Endothelial cell of umbilical vein (primary cell): ENCODE measurements around the gene PPBP. TPM values are rescaled to one million over a fixed set of nuclear protein-coding genes. Genes with fewer than 3 reads are reported as not detected.

Source experiments
- BruUV-seq: library from RNA; stranded (reverse); fragments of 400-500 nt; replicated peaks from 2 replicates; lab custom pipeline; 2021; lab: Mats Ljungman, UMichigan
- CTCF ChIA-PET: fragments of 300-600, 350-600 bp; sonication (Branson Sonifier 250); formaldehyde crosslinking; loops from one replicate; lab custom pipeline; 2021; ENCODE audit warnings: antibody characterized with exemption, inconsistent platforms; lab: Charles Lee
- POLR2A ChIA-PET: fragments of 300-600, 350-600 bp; sonication (Branson Sonifier 250); formaldehyde crosslinking; loops from one replicate; lab custom pipeline; 2021; ENCODE audit warnings: antibody characterized with exemption, inconsistent platforms; lab: Charles Lee
- DNase-seq: peaks from one replicate; pipeline ENCODE4 v3.0.0-alpha.2; 2011; ENCODE audit warnings: low read depth, low spot score
- FAIRE-seq: peaks from 2 replicates; lab custom pipeline; 2011; peaks lifted over from hg19 to GRCh38; lab: Jason Lieb, UNC
- H2AFZ ChIP-seq: 2 replicates; pipeline ENCODE4 v1.6.0; 2012; ENCODE audit warnings: low read depth, low read length, control low read depth, inconsistent platforms
- H3K27ac ChIP-seq: 2 replicates; pipeline ENCODE4 v1.5.1; 2011; ENCODE audit warnings: low read depth, mild to moderate bottlenecking, control low read depth, low read length, moderate library complexity; ENCODE audit not compliant: insufficient read depth
- H3K27me3 ChIP-seq, 2 experiments: 2 replicates each; pipeline versions ENCODE4 v1.6.0 to v1.6.1; 2011; ENCODE audit warnings: low read length in 2 of 2, mixed read lengths in 1 of 2; ENCODE audit not compliant: control insufficient read depth in 2 of 2, insufficient read depth in 2 of 2
- H3K36me3 ChIP-seq, 2 experiments: 2 replicates in 1 of 2; 3 replicates in 1 of 2; pipeline ENCODE4 v1.5.1; 2011; ENCODE audit warnings: low read length in 2 of 2, mild to moderate bottlenecking in 1 of 2, moderate library complexity in 1 of 2; ENCODE audit not compliant: control insufficient read depth in 2 of 2, insufficient read depth in 2 of 2; ENCODE audit errors: extremely low read depth in 1 of 2
- H3K4me1 ChIP-seq: 3 replicates; pipeline ENCODE4 v1.5.1; 2011; ENCODE audit warnings: mild to moderate bottlenecking, low read length; ENCODE audit not compliant: control insufficient read depth, insufficient read depth; ENCODE audit errors: extremely low read depth
- H3K4me2 ChIP-seq: 2 replicates; pipeline ENCODE4 v1.6.1; 2011; ENCODE audit warnings: low read length, control low read depth, mixed read lengths; ENCODE audit not compliant: insufficient read depth
- H3K4me3 ChIP-seq, 3 experiments: fragments of 200-600 bp in 1 of 3; sonication (generic), shearing (Covaris generic) in 1 of 3; replicated peaks in 1 of 3; 2 replicates each; pipeline ENCODE4 v1.5.1; 2011 to 2016; ENCODE audit warnings: control low read depth in 3 of 3, low read length in 3 of 3, mild to moderate bottlenecking in 2 of 3, inconsistent platforms in 1 of 3, low read depth in 1 of 3, moderate library complexity in 1 of 3; ENCODE audit not compliant: insufficient read depth in 1 of 3
- H3K79me2 ChIP-seq: 2 replicates; pipeline ENCODE4 v1.6.0; 2012; ENCODE audit warnings: low read length, inconsistent platforms; ENCODE audit not compliant: control insufficient read depth, insufficient read depth
- H3K9ac ChIP-seq: replicated peaks from 2 replicates; pipeline ENCODE3; 2011; ENCODE audit warnings: low read length, control low read depth; ENCODE audit not compliant: insufficient read depth; ENCODE audit errors: extremely low read depth
- H3K9me1 ChIP-seq: replicated peaks from 3 replicates; pipeline ENCODE4 v1.6.0; 2011; ENCODE audit warnings: mild to moderate bottlenecking, low read length; ENCODE audit not compliant: control insufficient read depth, insufficient read depth; ENCODE audit errors: extremely low read depth
- H3K9me3 ChIP-seq: replicated peaks from 2 replicates; pipeline ENCODE4 v1.5.1; 2012; ENCODE audit warnings: low read length, inconsistent platforms; ENCODE audit not compliant: control insufficient read depth, insufficient read depth
- H4K20me1 ChIP-seq: replicated peaks from 2 replicates; pipeline ENCODE3; 2011; ENCODE audit warnings: mild to moderate bottlenecking, low read length; ENCODE audit not compliant: control insufficient read depth, insufficient read depth; ENCODE audit errors: extremely low read depth
- CTCF ChIP-seq, 2 donors: IDR thresholded peaks; 1 replicate in 1 of 2; 2 replicates in 1 of 2; pipeline ENCODE4 v1.5.1; 2011; ENCODE audit warnings: low read length in 2 of 2, mild to moderate bottlenecking in 2 of 2, moderate library complexity in 2 of 2, control low read depth in 1 of 2, inconsistent platforms in 1 of 2, low read depth in 1 of 2; ENCODE audit not compliant: insufficient read depth in 1 of 2; ENCODE audit errors: extremely low read depth in 1 of 2
- EZH2 ChIP-seq: IDR thresholded peaks from 2 replicates; pipeline ENCODE4 v1.6.1; 2012; ENCODE audit warnings: borderline replicate concordance, low read depth, mild to moderate bottlenecking, moderate library complexity, low read length, inconsistent platforms; ENCODE audit not compliant: severe bottlenecking
- FOS ChIP-seq: IDR thresholded peaks from 2 replicates; pipeline ENCODE4 v1.6.1; 2011; ENCODE audit warnings: mild to moderate bottlenecking, low read length, moderate library complexity, borderline replicate concordance; ENCODE audit not compliant: insufficient read depth
- GATA2 ChIP-seq: IDR thresholded peaks from 2 replicates; pipeline ENCODE4 v1.7.0; 2011; ENCODE audit warnings: low read depth, mild to moderate bottlenecking, moderate library complexity, mixed read lengths, low read length; ENCODE audit not compliant: insufficient read length, insufficient read depth
- JUN ChIP-seq: IDR thresholded peaks from 2 replicates; pipeline ENCODE4 v1.6.1; 2011; ENCODE audit warnings: borderline replicate concordance, low read depth; ENCODE audit not compliant: insufficient read length, insufficient read depth
- MAX ChIP-seq: IDR thresholded peaks from 2 replicates; pipeline ENCODE4 v1.6.1; 2011; ENCODE audit not compliant: insufficient read depth, insufficient read length
- MYC ChIP-seq: IDR thresholded peaks from one replicate; pipeline ENCODE4 v1.6.1; 2011; ENCODE audit warnings: mild to moderate bottlenecking, low read depth, low read length
- POLR2A ChIP-seq: IDR thresholded peaks from 2 replicates; pipeline ENCODE4 v1.6.1; 2012; ENCODE audit warnings: low read depth, mild to moderate bottlenecking, control low read depth, low read length
- POLR2AphosphoS5 ChIP-seq: IDR thresholded peaks from 2 replicates; pipeline ENCODE4 v1.6.1; 2012; ENCODE audit warnings: low read depth, mild to moderate bottlenecking, control low read depth, low read length, moderate library complexity; ENCODE audit not compliant: insufficient read depth
- dilution Hi-C: fragments of 300-500 bp; cut with MboI; formaldehyde crosslinking; loops from one replicate; pipeline ENCODE4 v1.15.0; 2019; ENCODE audit warnings: low sequenced_read_pairs; ENCODE audit not compliant: extremely low pct_ligation_motif_present
- intact Hi-C: fragments of 100-400 bp; cut with micrococcal nuclease; formaldehyde crosslinking; loops from one replicate; pipeline ENCODE4 v1.10.0; 2022
- polyA plus RNA-seq, 4 experiments: library from polyadenylated mRNA; depleted of rRNA in 3 of 4; stranded (reverse) in 3 of 4; unstranded in 1 of 4; fragments of >200 nt; gene quantifications; 2 replicates each; pipeline versions ENCODE4 v1.2.1 to v1.2.3, GENCODE V29; 2011 to 2012; ENCODE audit warnings: missing spikeins in 1 of 4
- total RNA-seq: library from RNA; stranded (reverse); gene quantifications from 2 replicates; pipeline ENCODE4 v1.2.3, GENCODE V29; 2021

The PPBP gene
- total and polyA plus RNA-seq, 2 donors (not counting 3 experiments of a cell fraction or from before 2014, with no cell fraction given), result not detected

- Histone ChIP-seq H3K4me3 (no peak overlapping the region), H3K79me2 (no peaks in the 10 kb centered on the region), H3K9me3 (no peaks in the 10 kb centered on the region), H3K9ac (no peak overlapping the region), H4K20me1 (no peaks in the 10 kb centered on the region), H3K27ac (no peak overlapping the region), H3K27me3 (no peaks in the 10 kb centered on the region), H3K4me1 (no peaks in the 10 kb centered on the region), H3K4me2 (no peak overlapping the region), H2AFZ (no peak overlapping the region), H3K36me3 (no peaks in the 10 kb centered on the region), H3K9me1 (no peaks in the 10 kb centered on the region)
- no peak for TF ChIP-seq MYC
- no peak for TF ChIP-seq EZH2
- TF ChIP-seq MAX, result no peak
- no peak for TF ChIP-seq POLR2AphosphoS5
- TF ChIP-seq JUN, result no peak
- ChIA-PET POLR2A (no interaction called here), CTCF (no interaction called here)
- dilution Hi-C loops, result no loop called here
- FAIRE-seq, result no peak
- BruUV-seq, result no TSS peak
- intact Hi-C loops, result no loop called here
- DNase-seq, result no peak
These were observed 13.6 kb downstream of the PPBP start for GRCh38 chr4:73974352-73974751.

- no peaks in the 10 kb centered on the region for H3K9me3 ChIP-seq
- H3K79me2 ChIP-seq, result no peaks in the 10 kb centered on the region
- H3K9me1 ChIP-seq, result no peaks in the 10 kb centered on the region
- H3K27ac ChIP-seq, result no peak overlapping the region
- H4K20me1 ChIP-seq, result no peaks in the 10 kb centered on the region
- H3K4me1 ChIP-seq, result no peaks in the 10 kb centered on the region
- DNase-seq, result no peak
- CTCF ChIA-PET, result interaction anchor here (1.0 kb wide), 1 partner anchor 19 kb away, joined by 3 read pairs; no protein-coding TSS in a partner anchor
- intact Hi-C loops (no loop called here), dilution Hi-C loops (no loop called here)
- H3K27me3 ChIP-seq, result no peaks in the 10 kb centered on the region
- H3K36me3 ChIP-seq, result no peaks in the 10 kb centered on the region
- H3K9ac ChIP-seq, result no peak overlapping the region
- TF ChIP-seq POLR2A (no peak), MYC (no peak), CTCF (IDR thresholded peaks at IDR 0.05; ENCODE audit: extremely low read depth in 1 of 2, insufficient read depth in 1 of 2, low read depth in 1 of 2, low read length in 2 of 2) (no peak), EZH2 (no peak), FOS (no peak), POLR2AphosphoS5 (no peak), MAX (no peak), JUN (no peak), GATA2 (no peak)
- H3K4me2 ChIP-seq, result no peak overlapping the region
- no peak overlapping the region for H2AFZ ChIP-seq
- POLR2A ChIA-PET, result no interaction called here
- FAIRE-seq, result no peak
- no TSS peak for BruUV-seq
- no peak overlapping the region for H3K4me3 ChIP-seq
These were observed 17.0 kb downstream of the PPBP start for GRCh38 chr4:73970945-73971344.
